Stimulated activated CD8-positive, alpha-beta memory T cell treated with anti-CD3 and anti-CD28 coated beads, Interleukin-15, amount 100 ng/mL, for 1 hour (primary cell): ENCODE data around the gene GALE.
"Not testable (repeated sequence)": the region's sequence is repeated elsewhere in the genome, so short reads cannot be mapped to it uniquely, and the experiment has no call there.

Experiments
- DNase-seq: peaks from one replicate; pipeline ENCODE4 v3.0.0-alpha.2; 2020; ENCODE audit warnings: low read depth

GALE gene

DNA sequence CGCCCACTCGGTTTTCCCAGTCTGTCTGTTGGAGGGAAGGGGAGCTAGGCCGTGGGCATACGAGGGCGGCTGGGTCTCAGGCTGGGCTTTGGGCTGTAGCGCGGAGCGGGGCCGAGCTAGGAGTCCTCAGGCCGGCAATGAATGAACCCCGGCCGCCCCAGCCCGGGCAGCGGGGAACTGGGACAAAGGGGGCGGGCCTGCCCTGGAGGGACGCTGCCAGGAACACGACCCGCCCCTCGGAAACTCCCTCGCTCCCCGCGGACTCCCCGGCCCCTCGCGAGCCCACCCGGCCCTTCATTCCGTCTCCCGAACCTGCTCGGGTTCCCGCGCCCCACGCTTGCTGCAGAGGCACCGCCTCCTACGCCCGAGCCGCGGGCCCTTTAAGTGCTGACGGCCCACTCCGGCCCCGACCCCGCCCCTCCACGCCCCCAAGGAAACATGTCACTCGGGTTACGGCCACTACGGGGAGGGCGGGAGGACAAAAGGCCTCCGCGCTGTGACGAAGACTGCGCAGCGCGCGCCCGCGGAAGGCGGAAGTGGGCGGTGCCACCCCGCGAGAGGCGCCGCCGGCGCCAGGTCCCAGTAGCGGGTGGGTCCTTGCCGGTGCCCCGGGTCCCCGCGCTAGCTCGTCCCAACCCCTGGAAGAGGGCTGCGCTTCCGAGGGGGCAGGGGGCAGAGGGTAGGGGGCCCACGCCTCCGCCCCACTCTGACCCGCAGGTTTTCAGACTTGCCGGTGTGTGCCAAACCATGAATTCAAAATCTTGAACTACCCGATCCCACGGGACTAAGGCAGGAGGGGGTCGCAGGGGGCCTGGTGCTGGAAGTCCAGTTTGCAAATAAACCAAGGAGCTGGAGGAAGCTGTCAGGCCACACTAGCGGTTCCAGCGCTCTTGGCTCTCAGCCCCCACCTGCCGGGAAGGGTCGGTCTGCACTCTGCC lies at the start of gene GALE:
TSS of gene GALE (minus strand) at position 355 of the 938 bp plus-strand sequence. CDS start 1,747 bp downstream, outside the sequence.
- peak; percentile 97 for DNase-seq

DNA sequence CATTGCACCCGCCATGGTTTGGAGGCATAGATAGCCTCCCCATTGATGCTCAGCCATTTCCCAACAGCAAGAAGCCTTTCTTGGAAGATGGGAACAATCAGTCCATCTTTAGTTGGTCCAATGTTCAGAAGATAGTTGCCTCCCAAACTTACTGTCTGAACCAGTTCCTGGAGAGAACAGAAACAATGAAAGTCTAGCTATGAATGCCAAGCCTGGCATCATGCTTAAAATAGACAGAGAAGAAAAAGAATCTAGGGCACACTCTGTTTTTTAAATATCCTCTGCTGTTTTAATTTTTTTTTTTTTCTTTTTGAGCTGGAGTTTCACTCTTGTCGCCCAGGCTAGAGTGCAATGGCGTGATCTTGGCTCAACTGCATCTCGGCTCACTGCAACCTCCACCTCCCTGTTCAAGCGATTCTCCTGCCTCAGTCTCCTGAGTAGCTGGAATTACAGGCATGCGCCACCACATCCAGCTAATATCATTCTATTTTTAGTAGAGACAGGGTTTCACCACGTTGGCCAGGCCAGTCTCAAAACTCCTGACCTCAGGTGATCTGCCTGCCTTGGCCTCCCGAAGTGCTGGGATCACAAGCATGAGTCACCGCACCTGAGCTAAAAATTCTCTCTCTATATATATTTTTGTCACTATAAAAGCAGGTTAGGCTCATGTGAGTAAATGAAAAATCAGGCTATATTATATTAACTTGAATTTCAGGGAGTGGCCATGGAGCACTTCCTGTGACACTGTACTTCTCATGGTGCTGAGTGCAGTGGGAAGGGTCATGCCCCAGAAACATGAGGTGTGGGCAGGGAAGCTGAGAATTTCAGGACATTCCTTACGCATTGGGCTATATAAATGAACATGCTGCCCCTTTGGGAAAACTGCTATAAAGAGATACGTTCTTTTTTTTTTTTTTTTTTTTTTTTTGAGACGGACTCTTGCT lies 48.4 kb upstream of the GALE start:
- DNase-seq: no peak

DNA sequence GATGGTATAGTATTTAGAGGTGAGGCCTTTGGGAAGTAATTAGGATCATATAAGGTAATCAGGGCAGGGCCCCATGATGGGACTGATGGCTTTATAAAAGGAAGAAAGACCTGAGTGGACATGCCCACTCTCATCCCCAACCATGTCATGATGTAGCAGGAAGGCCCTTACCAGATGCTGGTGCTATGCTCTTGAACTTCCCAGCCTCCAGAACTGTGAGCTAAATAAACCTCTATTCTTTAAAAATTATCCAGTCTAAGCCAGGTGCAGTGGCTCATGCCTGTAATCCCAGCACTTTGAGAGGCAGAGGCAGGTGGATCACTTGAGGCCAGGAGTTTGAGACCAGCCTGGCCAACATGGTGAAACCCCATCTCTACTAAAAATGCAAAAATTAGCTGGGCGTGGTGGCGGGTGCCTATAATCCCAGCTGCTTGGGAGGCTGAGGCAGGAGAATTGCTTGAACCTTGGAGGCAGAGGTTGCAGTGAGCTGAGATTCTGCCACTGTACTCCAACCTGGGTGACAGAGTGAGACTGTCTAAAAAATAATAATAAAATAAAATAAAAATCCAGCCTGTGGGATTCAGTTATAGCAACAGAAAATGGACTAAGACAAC lies 47.0 kb upstream of the GALE start:
- DNase-seq: not testable (repeated sequence)

DNA sequence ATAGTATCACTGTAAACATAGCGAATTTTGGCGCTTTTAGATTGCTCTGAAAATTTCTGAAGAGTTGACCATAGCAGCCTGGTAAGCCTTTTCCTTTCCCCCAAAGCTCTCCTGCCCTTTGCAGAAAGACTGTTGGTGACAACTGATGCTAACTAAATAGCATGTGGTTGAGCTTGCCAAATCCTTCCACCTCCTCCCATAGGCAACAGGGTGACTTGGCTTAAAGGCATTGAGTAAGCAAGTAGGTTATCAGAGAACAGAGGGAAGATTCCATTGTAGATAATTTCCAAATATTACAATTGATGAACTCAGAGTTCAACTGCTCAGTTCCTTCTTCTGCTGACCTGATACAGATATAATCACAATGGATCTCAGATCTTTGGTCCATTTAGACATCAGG lies 44.6 kb upstream of the GALE start:
- DNase-seq: no peak

DNA sequence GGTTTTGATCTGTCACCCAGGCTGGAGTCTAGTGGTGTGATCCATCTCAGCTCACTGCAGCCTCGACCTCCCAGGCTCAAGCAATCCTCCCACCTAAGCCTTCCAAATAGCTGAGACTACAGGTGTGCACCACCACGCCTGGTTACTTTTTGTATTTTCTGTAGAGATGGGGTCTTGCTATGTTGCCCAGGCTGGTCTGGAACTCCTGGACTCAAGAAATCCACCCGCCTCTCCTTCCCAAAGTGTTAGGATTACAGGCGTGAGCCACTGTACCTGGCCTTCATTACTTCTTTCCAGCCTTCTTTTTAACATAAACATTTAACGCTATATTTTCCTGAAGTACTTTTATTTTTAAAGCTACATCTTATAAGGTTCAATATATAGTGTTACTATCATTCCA lies 43.1 kb upstream of the GALE start:
- DNase-seq: no peak

DNA sequence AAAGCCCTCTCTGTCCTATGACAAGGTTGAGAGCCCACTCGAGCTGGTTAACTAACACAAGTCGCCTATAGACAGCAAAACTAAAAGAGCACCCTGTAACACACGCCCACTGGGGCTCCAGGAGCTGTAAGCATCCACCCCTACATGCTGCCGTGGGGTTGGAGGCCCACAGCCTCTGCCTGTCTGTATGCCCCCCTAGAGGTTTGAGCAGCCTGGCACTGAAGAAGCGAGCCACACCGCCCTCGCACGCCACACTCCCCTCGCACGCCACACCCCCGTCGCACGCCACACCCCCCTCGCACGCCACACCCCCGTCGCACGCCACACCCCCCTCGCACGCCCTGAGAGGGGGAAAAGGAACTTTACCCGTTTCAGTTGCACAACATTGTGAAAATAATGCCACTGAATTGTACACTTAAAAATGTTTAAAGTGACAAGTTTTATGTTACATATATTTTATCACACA lies 37.9 kb upstream of the GALE start:
- peak; percentile 60 for DNase-seq

DNA sequence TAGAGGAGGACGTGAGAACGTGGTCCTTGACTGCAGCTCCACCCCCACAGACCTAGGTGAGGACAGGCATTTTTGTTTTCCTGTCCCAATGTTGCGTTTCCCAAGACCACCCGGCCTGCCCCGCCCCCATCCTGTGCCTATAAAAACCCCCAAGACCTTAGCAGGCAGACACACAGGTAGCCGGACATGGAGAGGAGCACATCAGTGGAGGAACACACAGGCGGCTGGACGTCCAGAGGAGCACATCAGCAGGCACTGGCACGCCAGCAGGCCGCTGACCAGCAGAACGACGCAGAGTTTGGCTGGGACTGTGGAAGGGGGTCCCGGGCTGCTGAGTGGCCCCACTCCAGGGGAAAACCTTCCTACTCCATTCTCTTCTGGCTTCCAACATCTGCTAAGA lies 37.4 kb upstream of the GALE start:
- no peak for DNase-seq

DNA sequence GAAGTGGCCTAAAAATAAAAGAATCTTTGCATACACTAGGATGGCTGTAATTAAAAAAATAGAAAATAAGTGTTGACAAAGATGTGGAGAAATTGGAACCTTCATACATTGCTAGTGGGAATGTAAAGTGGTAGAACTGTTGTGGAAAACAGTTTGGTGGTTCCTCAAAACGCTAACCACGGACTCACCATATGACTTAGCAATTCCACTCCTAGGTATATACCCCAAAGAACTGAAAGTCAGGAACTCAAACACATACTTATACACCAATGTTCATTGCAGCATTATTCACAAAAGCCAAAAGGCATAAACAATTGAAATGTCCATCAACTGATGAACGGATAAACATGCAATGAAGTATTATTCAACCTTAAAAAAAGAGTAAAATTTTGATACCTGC lies 35.5 kb upstream of the GALE start:
- DNase-seq: no peak

DNA sequence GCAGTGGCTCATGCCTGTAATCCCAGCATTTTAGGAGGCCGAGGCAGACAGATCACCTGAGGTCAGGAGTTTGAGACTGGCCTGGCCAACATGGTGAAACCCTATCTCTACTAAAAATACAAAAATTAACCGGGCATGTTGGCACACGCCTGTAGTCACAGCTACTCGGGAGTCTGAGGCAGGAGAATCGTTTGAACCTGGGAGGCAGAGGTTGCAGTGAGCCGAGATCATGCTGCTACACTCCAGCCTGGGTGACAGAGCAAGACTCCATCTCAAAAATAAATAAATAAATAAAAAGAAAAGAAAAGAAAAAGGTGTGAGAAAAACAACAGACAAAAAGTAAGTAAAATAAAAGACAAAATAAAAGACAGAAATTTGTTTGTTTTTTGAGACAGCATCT lies 33.6 kb upstream of the GALE start:
- not testable (repeated sequence) for DNase-seq

DNA sequence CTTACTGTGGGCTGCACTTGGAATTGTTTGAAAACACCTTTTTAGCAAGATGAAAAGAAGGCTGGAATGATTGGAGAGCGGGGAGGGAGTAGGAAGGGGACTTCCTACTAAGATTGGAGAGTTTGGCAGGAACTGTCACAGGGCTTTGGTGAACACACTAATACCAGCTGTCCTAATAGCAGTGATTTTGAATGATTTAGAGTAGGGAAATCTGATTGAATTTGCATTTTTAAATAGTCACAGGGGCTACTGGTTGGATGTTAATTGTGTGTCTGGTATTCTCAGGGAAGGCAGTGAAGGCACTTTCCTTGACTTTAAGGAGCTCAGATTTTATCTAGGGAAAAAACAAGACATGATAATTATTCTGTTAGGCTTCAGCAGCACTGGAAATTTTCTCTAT lies 27.2 kb upstream of the GALE start:
- no peak for DNase-seq

DNA sequence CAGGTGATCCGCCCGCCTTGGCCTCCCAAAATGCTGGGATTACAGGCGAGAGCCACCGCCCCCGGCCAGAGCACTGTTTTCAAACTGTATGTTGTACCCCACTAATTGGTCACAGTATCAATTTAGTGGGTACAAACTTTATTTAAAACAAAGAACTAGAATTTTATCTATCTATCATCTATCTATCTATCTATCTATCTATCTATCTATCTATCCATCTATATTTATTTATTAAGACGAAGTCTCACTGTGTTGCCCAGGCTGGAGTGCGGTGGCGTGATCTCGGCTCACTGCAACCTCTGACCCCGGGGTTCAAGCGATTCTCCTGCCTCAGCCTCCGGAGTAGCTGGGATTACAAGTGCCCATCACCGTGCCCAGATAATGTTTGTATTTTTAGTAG lies 26.0 kb upstream of the GALE start:
- DNase-seq: not testable (repeated sequence)

DNA sequence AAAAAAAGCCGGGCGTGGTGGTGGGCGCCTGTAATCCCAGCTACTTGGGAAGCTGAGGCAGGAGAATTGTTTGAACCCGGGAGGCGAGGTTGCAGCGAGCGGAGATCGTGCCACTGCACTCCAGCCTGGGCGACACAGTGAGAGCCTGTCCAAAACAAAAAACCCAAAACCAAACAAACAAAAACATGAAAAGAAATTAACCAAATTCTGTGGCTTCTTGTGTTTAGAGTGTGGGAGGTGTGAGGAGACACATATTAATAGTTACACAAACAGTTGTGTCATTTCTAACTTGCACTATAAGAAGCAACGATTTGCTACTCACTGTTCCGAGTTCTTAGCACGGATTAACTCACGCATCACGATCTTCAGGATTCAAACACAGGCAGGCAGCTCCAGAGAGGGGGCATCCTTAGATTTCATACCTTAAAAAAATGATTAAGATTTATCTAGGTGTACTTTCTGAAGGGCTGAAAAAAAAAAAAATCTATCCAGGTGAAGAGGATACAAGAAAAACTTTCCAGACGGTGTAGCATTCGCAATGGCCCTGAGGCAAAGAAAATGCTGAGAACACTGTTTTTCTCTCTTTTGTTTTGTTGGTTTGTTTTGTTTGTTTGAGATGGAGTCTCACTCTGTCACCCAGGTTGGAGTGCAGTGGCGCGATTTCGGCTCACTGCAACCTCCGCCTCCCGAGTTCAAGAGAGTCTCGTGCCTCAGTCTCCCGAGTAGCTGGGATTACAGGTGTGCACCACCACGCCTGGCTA lies 25.4 kb upstream of the GALE start:
- DNase-seq: no peak

DNA sequence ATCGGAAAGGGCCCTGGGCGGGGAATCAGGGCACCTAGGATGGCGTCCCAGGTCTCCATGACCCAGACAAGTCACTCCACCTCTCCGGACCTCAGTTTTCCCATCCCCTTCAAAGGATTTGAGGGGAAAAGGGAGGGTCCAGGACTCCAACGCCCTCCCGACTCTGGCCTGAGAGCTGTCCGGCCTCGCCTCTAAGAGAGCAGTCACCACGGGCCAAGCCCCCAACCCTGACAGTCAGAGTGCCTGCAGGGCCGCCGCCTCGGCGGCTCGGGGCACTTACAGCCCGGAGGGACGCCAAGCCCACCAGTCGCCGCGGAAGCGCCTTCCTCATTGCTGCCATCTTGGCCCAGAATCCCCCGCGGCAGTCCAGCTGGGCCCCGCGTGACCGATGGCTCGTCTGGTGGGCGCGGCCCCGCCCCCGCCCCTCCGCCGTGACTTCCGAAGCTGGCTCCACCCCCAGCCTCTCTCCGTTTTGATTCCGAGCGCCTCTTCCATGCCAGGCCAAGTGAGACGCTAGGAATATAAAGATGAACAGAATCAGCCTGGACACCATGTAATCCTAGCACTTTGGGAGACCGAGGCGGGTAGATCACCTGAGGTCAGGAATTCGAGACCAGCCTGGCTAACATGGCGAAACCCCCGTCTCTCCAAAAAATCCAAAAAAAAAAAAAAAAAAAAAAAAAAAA lies 24.7 kb upstream of the GALE start, which contains the start of gene HMGCL:
TSS of gene HMGCL (minus strand) at position 354 of the 686 bp plus-strand sequence. CDS start at position 340, 14 bp downstream.
- DNase-seq: peak; percentile 76

DNA sequence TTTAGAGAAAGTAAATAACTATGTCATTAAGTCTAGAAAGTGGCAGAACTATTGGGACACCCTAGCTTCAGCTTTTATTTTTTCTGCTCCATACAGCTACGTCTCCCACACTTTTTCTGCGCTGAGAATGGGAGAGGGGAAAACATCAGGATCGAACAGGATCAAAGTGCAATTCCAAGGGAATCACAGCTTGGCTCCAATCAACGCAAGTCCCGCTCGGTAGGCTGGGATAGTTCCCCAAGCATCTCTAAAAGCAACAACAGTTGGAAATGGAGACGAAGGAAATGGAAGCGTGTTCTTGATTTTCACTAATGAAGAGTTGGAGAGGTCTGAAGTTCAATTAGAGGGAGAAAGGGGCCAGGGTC lies 24.1 kb upstream of the GALE start:
- no peak for DNase-seq

DNA sequence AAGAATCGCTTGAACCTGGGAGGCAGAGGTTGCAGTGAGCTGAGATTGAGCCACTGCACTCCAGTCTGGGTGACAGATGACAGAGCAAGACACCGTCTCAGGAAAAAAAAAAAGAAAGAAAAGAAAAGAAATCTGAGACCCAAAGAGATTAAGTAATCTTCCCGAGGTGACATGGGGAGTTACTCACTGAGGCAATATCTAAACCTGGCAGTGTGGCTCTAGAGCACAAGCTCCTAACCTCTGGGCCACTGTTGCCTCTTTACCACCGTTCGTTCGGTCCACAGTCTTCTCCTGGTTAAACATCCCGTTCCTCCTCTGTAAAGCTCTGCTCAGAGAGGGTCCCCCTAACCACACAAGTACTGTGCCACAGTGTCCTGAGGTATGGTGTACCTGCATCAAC lies 23.2 kb upstream of the GALE start:
- DNase-seq: no peak

DNA sequence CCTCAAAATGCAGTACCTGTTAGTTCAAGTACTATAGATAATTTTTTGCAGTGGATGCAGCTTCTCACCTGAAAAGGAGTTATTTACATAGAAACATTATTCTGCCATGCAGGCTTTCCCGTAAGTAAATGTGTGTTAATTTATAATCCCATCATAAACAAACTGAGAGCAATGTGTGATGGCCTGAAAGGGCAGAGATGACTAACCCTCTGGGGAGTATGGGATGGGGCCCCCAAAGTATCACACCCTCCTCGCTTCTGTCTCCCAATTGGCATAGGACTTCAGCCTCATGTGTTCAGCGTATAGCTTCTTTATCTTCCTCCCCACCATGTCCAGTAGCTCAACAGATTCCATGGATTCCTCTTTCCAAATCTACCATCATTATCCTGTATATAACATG lies 17.1 kb upstream of the GALE start:
- DNase-seq: no peak

DNA sequence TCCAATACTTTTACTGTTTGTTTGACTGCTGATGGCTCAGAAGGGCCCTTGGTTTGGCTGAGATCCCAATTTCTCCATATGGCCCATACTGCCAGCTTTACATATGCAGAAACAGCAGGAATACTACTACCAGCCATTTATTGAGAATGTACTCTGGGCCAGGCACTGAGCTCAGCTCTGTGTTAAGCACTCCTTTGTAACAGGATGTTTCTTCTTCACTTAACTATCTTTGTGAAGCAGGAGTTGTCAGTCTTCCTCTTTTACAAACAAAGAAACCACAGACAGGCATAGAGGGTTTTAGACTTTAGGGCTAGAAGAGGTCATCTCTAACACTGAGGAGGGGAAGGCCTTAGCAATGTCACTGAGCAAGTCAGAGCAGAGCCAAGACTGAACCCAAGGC lies 16.4 kb upstream of the GALE start:
- DNase-seq: no peak

DNA sequence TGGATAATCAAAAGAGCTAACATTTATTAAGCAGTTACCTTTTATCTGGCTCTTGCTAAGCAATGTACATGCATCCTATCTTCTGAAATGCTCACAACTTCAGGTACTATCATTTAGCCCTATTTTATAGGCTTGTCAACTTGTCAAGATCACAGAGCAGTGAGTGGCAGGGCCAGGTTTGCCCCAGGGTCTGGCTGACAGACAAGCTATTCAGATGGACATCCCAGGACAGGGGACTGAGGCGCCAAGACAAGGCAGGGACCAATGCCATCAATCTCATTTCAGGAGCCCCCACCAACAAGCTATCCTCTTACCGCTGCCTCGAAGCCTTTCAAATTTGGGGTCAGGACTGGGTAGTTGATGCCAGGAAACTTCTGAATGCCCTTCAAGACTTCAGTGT lies 15.8 kb upstream of the GALE start:
- no peak for DNase-seq

DNA sequence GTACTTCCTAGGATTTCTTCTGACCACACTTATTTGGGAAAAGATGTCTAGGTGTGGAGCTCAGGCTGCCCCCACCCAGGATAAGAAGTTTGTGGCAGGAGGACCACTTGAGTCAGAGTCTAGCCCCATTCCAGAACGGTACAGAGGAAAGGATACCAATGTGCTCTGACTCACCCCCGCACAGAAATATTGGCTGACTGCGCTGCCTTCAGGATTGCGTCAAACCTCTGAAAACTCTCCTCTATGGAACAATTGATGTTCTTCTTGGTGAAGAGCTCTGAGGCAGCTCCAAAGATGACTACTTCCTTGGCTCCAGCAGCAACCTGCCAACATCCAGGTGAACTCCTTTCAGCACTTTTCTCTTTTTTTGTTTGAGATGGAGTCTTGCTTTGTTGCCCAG lies 13.5 kb upstream of the GALE start:
- no peak for DNase-seq

DNA sequence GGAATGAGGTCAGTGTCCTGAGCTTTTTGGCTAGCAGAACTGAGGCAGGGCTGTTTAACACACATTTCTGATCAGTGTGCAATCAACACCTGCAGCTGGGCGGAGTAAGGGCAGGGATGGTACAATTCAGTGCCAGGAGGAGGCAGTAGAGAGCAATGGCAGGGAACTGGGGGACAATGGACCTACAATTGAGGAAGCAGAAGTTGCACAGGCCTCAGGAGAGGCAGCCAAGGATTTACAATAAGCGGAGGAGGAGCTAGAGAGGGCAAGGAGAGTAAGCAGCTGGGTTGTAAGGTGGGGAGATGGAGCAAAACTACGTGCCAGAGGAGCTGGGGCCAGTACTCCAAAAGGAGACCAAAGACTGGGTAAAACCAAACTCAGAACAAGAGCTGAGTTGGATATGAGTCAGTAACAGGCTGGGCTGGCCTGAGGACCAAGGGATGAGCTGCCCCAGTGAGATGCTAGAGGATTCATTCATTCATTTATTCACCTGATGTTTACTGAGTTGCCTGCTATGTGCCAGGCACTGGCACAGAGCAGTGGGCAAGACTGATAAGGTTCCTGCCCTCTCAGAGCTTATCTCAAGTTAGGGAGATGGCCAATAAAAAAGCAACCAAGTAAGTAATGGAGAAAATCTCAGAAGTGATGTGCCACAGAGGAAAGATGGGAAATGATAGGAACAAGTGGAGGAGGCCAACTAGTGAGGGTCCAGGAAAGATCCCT lies 10.4 kb upstream of the GALE start:
- DNase-seq: no peak
